HepG2 (cell line): ENCODE measurements around the gene SGF29. TPM values are rescaled to one million over a fixed set of nuclear protein-coding genes. Genes with fewer than 3 reads are reported as not detected.
A peak's percentile ranks its signal among the peaks of the same experiment; 100 is the strongest.

Source experiments
- ARID5B ChIP-seq: IDR thresholded peaks from 2 replicates; pipeline ENCODE4 v1.4.0; 2020; ENCODE audit warnings: mild to moderate bottlenecking, missing genetic modification reagents
- CHD4 ChIP-seq: fragments of 200-600 bp; sonication (generic); IDR thresholded peaks from 2 replicates; pipeline ENCODE4 v1.7.0; 2017; ENCODE audit warnings: mild to moderate bottlenecking, low read length, borderline replicate concordance
- FOXA1 ChIP-seq, 2 experiments: fragments of 450-650 bp in 1 of 2; sonication (generic) in 1 of 2; formaldehyde crosslinking in 1 of 2; IDR thresholded peaks; 2 replicates each; pipeline versions ENCODE4 v1.4.0 to v1.6.1; 2016 to 2020; ENCODE audit warnings: missing genetic modification reagents in 1 of 2
- KDM5B ChIP-seq: sonication (generic); formaldehyde crosslinking; IDR thresholded peaks from 2 replicates; pipeline ENCODE4 v1.4.0; 2020; ENCODE audit warnings: missing genetic modification reagents, mild to moderate bottlenecking, borderline replicate concordance
- KLF12 ChIP-seq: sonication (generic); formaldehyde crosslinking; IDR thresholded peaks from 2 replicates; pipeline ENCODE4 v1.4.0; 2020; ENCODE audit warnings: missing genetic modification reagents, borderline replicate concordance
- POGK ChIP-seq: sonication (generic); formaldehyde crosslinking; conservative IDR thresholded peaks from 2 replicates; pipeline ENCODE4 v1.8.0; 2022; ENCODE audit warnings: mild to moderate bottlenecking, moderate library complexity, missing genetic modification reagents
- ZNF10 ChIP-seq: sonication (generic); formaldehyde crosslinking; IDR thresholded peaks from 2 replicates; pipeline ENCODE4 v1.4.0; 2020; ENCODE audit warnings: mild to moderate bottlenecking, low read depth, missing genetic modification reagents, borderline replicate concordance
- ZNF274 ChIP-seq: sonication (generic); formaldehyde crosslinking; IDR thresholded peaks from 2 replicates; pipeline ENCODE4 v1.5.1; 2020; ENCODE audit warnings: mild to moderate bottlenecking, missing genetic modification reagents
- ZNF484 ChIP-seq: sonication (generic); formaldehyde crosslinking; IDR thresholded peaks from 2 replicates; pipeline ENCODE4 v1.5.1; 2020; ENCODE audit warnings: mild to moderate bottlenecking, low read depth, missing genetic modification reagents, borderline replicate concordance
- ZNF510 ChIP-seq: sonication (generic); formaldehyde crosslinking; IDR thresholded peaks from 2 replicates; pipeline ENCODE4 v1.4.0; 2020; ENCODE audit warnings: low read depth, mild to moderate bottlenecking, missing genetic modification reagents
- ZNF614 ChIP-seq: IDR thresholded peaks from 2 replicates; pipeline ENCODE4 v1.6.1; 2018; ENCODE audit warnings: missing biosample characterization, missing genetic modification reagents, inconsistent platforms, borderline replicate concordance
- polyA plus RNA-seq, 8 experiments: library from polyadenylated mRNA; depleted of rRNA in 3 of 8; stranded (reverse) in 7 of 8; unstranded in 1 of 8; fragments of >200 nt; fragmentation: Illumina TruSeq in 4 of 8; extraction: Trizol in 4 of 8; gene quantifications; 2 replicates each; pipeline versions ENCODE4 v1.2.1 to v1.2.3, GENCODE V29; 2011 to 2016; ENCODE audit warnings: low read depth in 4 of 8, missing spikeins in 1 of 8, mixed read lengths in 1 of 8; ENCODE audit not compliant: insufficient read depth in 1 of 8
- total RNA-seq, 5 experiments: library from RNA; depleted of rRNA; stranded (reverse); fragments of >200 nt; fragmentation: Illumina TruSeq; extraction: Trizol; gene quantifications; 2 replicates each; pipeline ENCODE4 v1.2.3, GENCODE V29; 2016; ENCODE audit warnings: low read depth in 1 of 5
- TF ChIP-seq, protein P1 (sequence below): sonication (generic); formaldehyde crosslinking; IDR thresholded peaks from 2 replicates; pipeline ENCODE4 v1.5.0; 2020; ENCODE audit warnings: mild to moderate bottlenecking, missing genetic modification reagents, borderline replicate concordance
- TF ChIP-seq, protein P2 (sequence below): sonication (generic); formaldehyde crosslinking; IDR thresholded peaks from 2 replicates; pipeline ENCODE4 v1.4.0; 2020; ENCODE audit warnings: missing genetic modification reagents

The SGF29 gene
- total and polyA plus RNA-seq, 2 of the 13 experiments (the other 11 are each of a cell fraction or from before 2014, with no cell fraction given), result 5.0 to 29.4 TPM

DNA sequence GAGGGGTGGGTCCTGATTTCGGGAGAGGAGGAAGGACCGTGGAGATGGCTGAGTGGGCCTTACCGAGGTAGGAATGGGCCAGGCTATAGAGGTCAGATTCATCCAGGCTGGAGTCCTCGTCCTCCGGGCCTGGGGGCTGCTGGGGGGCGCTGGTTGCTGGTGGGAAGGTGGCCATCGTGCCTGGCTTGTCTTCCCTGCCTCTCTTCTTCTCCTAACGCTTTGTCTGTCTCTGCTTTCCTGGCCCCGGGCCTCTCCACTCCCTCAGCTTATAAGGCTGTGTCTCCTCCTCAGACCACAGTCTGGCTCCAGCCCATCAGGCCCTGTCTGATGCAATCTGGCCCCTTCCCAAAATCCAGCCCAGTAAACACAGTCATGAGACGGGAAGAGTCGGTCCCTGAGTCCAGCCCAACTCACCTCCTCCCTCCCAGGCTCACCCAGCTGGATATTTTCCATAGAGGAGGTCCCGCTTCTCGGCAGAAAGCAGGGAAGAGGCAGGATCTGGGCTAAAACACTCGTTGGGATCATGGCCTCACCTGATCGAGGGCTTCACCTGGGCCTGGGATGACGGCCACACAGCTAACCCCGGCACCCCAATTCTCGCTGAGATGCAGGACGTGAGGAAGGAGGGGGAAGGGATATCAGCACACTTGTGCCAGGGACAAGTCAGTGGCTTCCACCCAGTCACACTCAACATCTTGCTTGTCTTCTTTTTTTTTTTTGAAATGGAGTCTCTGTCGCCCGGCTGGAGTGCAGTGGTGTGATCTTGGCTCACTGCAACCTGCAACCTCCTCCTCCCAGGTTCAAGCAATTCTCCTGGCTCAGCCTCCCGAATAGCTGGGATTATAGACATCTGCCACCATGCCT lies 14.8 kb upstream of the SGF29 start, which contains the start of gene NUPR1 (continued):
- TF ChIP-seq ARID5B (CRISPR knock-in tag) (peak; percentile 51), ZNF614 (CRISPR knock-in tag) (no peak), KDM5B (CRISPR knock-in tag) (peak; percentile 91), ZNF10 (CRISPR knock-in tag) (no peak), FOXA1 (IDR thresholded peaks at IDR 0.05) (no peak), FOXA1 (CRISPR knock-in tag; IDR thresholded peaks at IDR 0.05) (peak; percentile 84), CHD4 (no peak), POGK (CRISPR knock-in tag) (0 out of 2 replicates have a peak, but pooled peaks have one; percentile 42), ZNF484 (CRISPR knock-in tag) (no peak), KLF12 (no peak), ZNF274 (CRISPR knock-in tag) (peak; percentile 86), ZNF510 (CRISPR knock-in tag) (no peak)
- TF ChIP-seq, protein P1, sequence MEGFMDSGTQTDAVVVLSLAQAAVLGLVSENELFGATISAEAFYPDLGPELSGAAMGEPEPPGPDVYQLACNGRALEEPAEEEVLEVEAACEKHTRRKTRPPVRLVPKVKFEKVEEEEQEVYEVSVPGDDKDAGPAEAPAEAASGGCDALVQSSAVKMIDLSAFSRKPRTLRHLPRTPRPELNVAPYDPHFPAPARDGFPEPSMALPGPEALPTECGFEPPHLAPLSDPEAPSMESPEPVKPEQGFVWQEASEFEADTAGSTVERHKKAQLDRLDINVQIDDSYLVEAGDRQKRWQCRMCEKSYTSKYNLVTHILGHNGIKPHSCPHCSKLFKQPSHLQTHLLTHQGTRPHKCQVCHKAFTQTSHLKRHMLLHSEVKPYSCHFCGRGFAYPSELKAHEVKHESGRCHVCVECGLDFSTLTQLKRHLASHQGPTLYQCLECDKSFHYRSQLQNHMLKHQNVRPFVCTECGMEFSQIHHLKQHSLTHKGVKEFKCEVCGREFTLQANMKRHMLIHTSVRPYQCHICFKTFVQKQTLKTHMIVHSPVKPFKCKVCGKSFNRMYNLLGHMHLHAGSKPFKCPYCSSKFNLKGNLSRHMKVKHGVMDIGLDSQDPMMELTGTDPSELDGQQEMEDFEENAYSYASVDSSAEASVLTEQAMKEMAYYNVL (CRISPR knock-in tag), result no peak
- TF ChIP-seq, protein P2, sequence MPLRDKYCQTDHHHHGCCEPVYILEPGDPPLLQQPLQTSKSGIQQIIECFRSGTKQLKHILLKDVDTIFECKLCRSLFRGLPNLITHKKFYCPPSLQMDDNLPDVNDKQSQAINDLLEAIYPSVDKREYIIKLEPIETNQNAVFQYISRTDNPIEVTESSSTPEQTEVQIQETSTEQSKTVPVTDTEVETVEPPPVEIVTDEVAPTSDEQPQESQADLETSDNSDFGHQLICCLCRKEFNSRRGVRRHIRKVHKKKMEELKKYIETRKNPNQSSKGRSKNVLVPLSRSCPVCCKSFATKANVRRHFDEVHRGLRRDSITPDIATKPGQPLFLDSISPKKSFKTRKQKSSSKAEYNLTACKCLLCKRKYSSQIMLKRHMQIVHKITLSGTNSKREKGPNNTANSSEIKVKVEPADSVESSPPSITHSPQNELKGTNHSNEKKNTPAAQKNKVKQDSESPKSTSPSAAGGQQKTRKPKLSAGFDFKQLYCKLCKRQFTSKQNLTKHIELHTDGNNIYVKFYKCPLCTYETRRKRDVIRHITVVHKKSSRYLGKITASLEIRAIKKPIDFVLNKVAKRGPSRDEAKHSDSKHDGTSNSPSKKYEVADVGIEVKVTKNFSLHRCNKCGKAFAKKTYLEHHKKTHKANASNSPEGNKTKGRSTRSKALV (CRISPR knock-in tag), result no peak
